K562 (cell line): ENCODE measurements around the gene MRI1. TPM values are rescaled to one million over a fixed set of nuclear protein-coding genes. Genes with fewer than 3 reads are reported as not detected.
A peak's percentile ranks its signal among the peaks of the same experiment; 100 is the strongest.

ENCODE experiments used
- ATF3 ChIP-seq, 2 experiments: fragments of 450-650 bp in 1 of 2; sonication (generic) in 1 of 2; formaldehyde crosslinking in 1 of 2; IDR thresholded peaks in 1 of 2; conservative IDR thresholded peaks in 1 of 2; 2 replicates each; pipeline versions ENCODE4 v1.6.1 to v1.8.1; 2016 to 2023; ENCODE audit warnings: mild to moderate bottlenecking in 2 of 2, moderate library complexity in 2 of 2, inconsistent platforms in 1 of 2, missing genetic modification reagents in 1 of 2
- FOSL1 ChIP-seq: fragments of 200-800 bp; sonication (Bioruptor generic); conservative IDR thresholded peaks from 2 replicates; pipeline ENCODE4 v1.6.1; 2016; ENCODE audit warnings: missing genetic modification characterization, missing compliant biosample characterization
- GABPB1 ChIP-seq: sonication (generic); formaldehyde crosslinking; IDR thresholded peaks from 2 replicates; pipeline ENCODE4 v1.8.0; 2022; ENCODE audit warnings: mild to moderate bottlenecking, missing genetic modification reagents
- JUNB ChIP-seq: fragments of 450-650 bp; formaldehyde crosslinking; conservative IDR thresholded peaks from 2 replicates; pipeline ENCODE4 v1.4.0; 2020; ENCODE audit warnings: mild to moderate bottlenecking
- MAFK ChIP-seq: IDR thresholded peaks from 2 replicates; pipeline ENCODE4 v1.6.1; 2011; ENCODE audit warnings: low read length, improper control_type of control experiment
- MEIS2 ChIP-seq: fragments of 450-650 bp; IDR thresholded peaks from 2 replicates; pipeline ENCODE4 v1.6.1; 2014; ENCODE audit warnings: mild to moderate bottlenecking; ENCODE audit not compliant: partially characterized antibody
- MXI1 ChIP-seq: IDR thresholded peaks from 2 replicates; pipeline ENCODE4 v1.6.1; 2011; ENCODE audit warnings: low read depth, mild to moderate bottlenecking, improper control_type of control experiment, low read length
- NR0B1 ChIP-seq: fragments of 450-650 bp; IDR thresholded peaks from one replicate; pipeline ENCODE4 v1.6.1; 2018; ENCODE audit warnings: mild to moderate bottlenecking, moderate library complexity; ENCODE audit not compliant: partially characterized antibody
- NR4A1 ChIP-seq, 2 experiments: fragments of 250-450 bp in 1 of 2; fragments of 450-650 bp in 1 of 2; sonication (Bioruptor Pico) in 1 of 2; IDR thresholded peaks; 2 replicates each; pipeline versions ENCODE4 v1.4.0 to v1.6.1; 2016 to 2020; ENCODE audit warnings: mild to moderate bottlenecking in 2 of 2, missing compliant biosample characterization in 1 of 2, missing genetic modification characterization in 1 of 2, moderate library complexity in 1 of 2
- PHF8 ChIP-seq: fragments of 200-600 bp; sonication (generic); IDR thresholded peaks from 2 replicates; pipeline ENCODE4 v1.6.1; 2012; ENCODE audit warnings: mixed run types, mild to moderate bottlenecking, inconsistent platforms, low read length, moderate library complexity, borderline replicate concordance
- SRSF3 ChIP-seq: fragments of 200-400 bp; formaldehyde crosslinking; IDR thresholded peaks from 2 replicates; pipeline ENCODE4 v1.6.1; 2016; ENCODE audit warnings: mild to moderate bottlenecking, low read length, moderate library complexity; ENCODE audit not compliant: insufficient read depth
- TBL1XR1 ChIP-seq, 2 experiments: IDR thresholded peaks; 2 replicates each; pipeline ENCODE4 v1.6.1; 2012; ENCODE audit warnings: improper control_type of control experiment in 2 of 2, low read length in 2 of 2, mild to moderate bottlenecking in 1 of 2
- ZFP1 ChIP-seq: fragments of 450-650 bp; formaldehyde crosslinking; IDR thresholded peaks from 2 replicates; pipeline ENCODE4 v1.4.0; 2020; ENCODE audit warnings: mild to moderate bottlenecking, mixed read lengths
- ZNF175 ChIP-seq: fragments of 200-800 bp; sonication (Bioruptor generic); IDR thresholded peaks from 2 replicates; pipeline ENCODE4 v1.6.1; 2016; ENCODE audit warnings: low read depth, mild to moderate bottlenecking, missing genetic modification characterization, missing compliant biosample characterization
- ZNF75A ChIP-seq: fragments of 450-650 bp; formaldehyde crosslinking; IDR thresholded peaks from 2 replicates; pipeline ENCODE4 v1.4.0; 2020; ENCODE audit warnings: mild to moderate bottlenecking
- polyA plus RNA-seq, 8 experiments: library from polyadenylated mRNA; depleted of rRNA in 4 of 8; stranded (reverse) in 5 of 8; unstranded in 3 of 8; fragments of >200 nt; fragmentation: Nextera tagmentation in 2 of 8; fragmentation: Illumina TruSeq in 1 of 8; extraction: Ambion mirVana in 2 of 8; extraction: Trizol in 1 of 8; gene quantifications; 2 replicates each; pipeline versions ENCODE4 v1.2.1 to v1.2.3, GENCODE V29; 2011 to 2014; ENCODE audit warnings: inconsistent platforms in 1 of 8, missing spikeins in 1 of 8
- total RNA-seq, 7 experiments: library from RNA; depleted of rRNA in 6 of 7; stranded (reverse); fragments of >200 nt in 6 of 7; fragmentation: Illumina TruSeq in 2 of 7; extraction: Trizol in 2 of 7; gene quantifications; 2 replicates each; pipeline versions ENCODE4 v1.2.1 to v1.2.3, GENCODE V29; 2011 to 2021; ENCODE audit warnings: low replicate concordance in 1 of 7
- TF ChIP-seq, protein P1 (sequence below): sonication (generic); formaldehyde crosslinking; IDR thresholded peaks from 2 replicates; pipeline ENCODE4 v1.8.0; 2022; ENCODE audit warnings: mild to moderate bottlenecking, missing genetic modification reagents
- TF ChIP-seq, protein P2 (sequence below): fragments of 450-650 bp; IDR thresholded peaks from 2 replicates; pipeline ENCODE4 v1.6.1; 2017; ENCODE audit warnings: antibody characterized with exemption, mild to moderate bottlenecking
- TF ChIP-seq, protein P3 (sequence below): fragments of 250-450 bp; sonication (Bioruptor Pico); IDR thresholded peaks from 2 replicates; pipeline ENCODE4 v1.8.0; 2022; ENCODE audit warnings: inconsistent platforms

MRI1 gene
- total and polyA plus RNA-seq, 9 of the 15 experiments (the other 6 are each of a cell fraction or from before 2014, with no cell fraction given): 5.5 to 57.4 (median 28.2) TPM

- TF ChIP-seq, protein P1, sequence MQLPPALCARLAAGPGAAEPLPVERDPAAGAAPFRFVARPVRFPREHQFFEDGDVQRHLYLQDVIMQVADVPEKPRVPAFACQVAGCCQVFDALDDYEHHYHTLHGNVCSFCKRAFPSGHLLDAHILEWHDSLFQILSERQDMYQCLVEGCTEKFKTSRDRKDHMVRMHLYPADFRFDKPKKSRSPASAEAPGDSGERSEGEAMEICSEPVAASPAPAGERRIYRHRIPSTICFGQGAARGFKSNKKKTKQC (CRISPR knock-in tag): 0 out of 2 replicates have a peak, but pooled peaks have one; percentile 30
- TF ChIP-seq ZNF175 (CRISPR knock-in tag): no peak
- no peak for TF ChIP-seq PHF8
- no peak for TF ChIP-seq NR0B1
- no peak for TF ChIP-seq ZFP1 (CRISPR knock-in tag)
- TF ChIP-seq, protein P2, sequence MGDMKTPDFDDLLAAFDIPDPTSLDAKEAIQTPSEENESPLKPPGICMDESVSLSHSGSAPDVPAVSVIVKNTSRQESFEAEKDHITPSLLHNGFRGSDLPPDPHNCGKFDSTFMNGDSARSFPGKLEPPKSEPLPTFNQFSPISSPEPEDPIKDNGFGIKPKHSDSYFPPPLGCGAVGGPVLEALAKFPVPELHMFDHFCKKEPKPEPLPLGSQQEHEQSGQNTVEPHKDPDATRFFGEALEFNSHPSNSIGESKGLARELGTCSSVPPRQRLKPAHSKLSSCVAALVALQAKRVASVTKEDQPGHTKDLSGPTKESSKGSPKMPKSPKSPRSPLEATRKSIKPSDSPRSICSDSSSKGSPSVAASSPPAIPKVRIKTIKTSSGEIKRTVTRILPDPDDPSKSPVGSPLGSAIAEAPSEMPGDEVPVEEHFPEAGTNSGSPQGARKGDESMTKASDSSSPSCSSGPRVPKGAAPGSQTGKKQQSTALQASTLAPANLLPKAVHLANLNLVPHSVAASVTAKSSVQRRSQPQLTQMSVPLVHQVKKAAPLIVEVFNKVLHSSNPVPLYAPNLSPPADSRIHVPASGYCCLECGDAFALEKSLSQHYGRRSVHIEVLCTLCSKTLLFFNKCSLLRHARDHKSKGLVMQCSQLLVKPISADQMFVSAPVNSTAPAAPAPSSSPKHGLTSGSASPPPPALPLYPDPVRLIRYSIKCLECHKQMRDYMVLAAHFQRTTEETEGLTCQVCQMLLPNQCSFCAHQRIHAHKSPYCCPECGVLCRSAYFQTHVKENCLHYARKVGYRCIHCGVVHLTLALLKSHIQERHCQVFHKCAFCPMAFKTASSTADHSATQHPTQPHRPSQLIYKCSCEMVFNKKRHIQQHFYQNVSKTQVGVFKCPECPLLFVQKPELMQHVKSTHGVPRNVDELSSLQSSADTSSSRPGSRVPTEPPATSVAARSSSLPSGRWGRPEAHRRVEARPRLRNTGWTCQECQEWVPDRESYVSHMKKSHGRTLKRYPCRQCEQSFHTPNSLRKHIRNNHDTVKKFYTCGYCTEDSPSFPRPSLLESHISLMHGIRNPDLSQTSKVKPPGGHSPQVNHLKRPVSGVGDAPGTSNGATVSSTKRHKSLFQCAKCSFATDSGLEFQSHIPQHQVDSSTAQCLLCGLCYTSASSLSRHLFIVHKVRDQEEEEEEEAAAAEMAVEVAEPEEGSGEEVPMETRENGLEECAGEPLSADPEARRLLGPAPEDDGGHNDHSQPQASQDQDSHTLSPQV: no peak
- TF ChIP-seq FOSL1 (tag): 0 out of 2 replicates have a peak, but pooled peaks have one; percentile 18
- TF ChIP-seq TBL1XR1 (IDR thresholded peaks at IDR 0.05; ENCODE audit: low read length in 2 of 2): 0 out of 4 replicates have a peak, but pooled peaks of 1 of the 2 experiments have one; percentile 5
- TF ChIP-seq ATF3 (IDR thresholded peaks at IDR 0.05): peak; percentile 90
- no peak for TF ChIP-seq ATF3 (CRISPR knock-in tag; conservative IDR thresholded peaks at IDR 0.05)
- no peak for TF ChIP-seq JUNB
- TF ChIP-seq MXI1: no peak
- no peak for TF ChIP-seq NR4A1 (CRISPR knock-in tag; IDR thresholded peaks at IDR 0.05)
- TF ChIP-seq NR4A1 (tag; IDR thresholded peaks at IDR 0.05): no peak
- no peak for TF ChIP-seq SRSF3
- no peak for TF ChIP-seq GABPB1 (CRISPR knock-in tag)
- TF ChIP-seq MEIS2: no peak
- no peak for TF ChIP-seq ZNF75A (CRISPR knock-in tag)
- no peak for TF ChIP-seq MAFK
- TF ChIP-seq, protein P3, sequence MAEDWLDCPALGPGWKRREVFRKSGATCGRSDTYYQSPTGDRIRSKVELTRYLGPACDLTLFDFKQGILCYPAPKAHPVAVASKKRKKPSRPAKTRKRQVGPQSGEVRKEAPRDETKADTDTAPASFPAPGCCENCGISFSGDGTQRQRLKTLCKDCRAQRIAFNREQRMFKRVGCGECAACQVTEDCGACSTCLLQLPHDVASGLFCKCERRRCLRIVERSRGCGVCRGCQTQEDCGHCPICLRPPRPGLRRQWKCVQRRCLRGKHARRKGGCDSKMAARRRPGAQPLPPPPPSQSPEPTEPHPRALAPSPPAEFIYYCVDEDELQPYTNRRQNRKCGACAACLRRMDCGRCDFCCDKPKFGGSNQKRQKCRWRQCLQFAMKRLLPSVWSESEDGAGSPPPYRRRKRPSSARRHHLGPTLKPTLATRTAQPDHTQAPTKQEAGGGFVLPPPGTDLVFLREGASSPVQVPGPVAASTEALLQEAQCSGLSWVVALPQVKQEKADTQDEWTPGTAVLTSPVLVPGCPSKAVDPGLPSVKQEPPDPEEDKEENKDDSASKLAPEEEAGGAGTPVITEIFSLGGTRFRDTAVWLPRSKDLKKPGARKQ (CRISPR knock-in tag): no peak
Measured at GRCh38 chr19:13748169-13748828, 16.0 kb upstream of the MRI1 start (continued).
